HT-29 (cell line): Measurements from ENCODE around the gene TMEM63C. TPM values are rescaled to one million over a fixed set of nuclear protein-coding genes. Genes with fewer than 3 reads are reported as not detected.
"Not testable (repeated sequence)": the region's sequence is repeated elsewhere in the genome, so short reads cannot be mapped to it uniquely, and the experiment has no call there.

Experiments
- DNase-seq: peaks from one replicate; pipeline ENCODE4 v3.0.0-alpha.2; 2015; ENCODE audit warnings: low spot score
- total RNA-seq: library from RNA; depleted of rRNA; stranded (reverse); fragments of >200 nt; shearing (Covaris generic); gene quantifications from 2 replicates; pipeline ENCODE4 v1.2.3, GENCODE V29; 2014

TMEM63C gene
- total RNA-seq, 1 experiment from 2014 or later = 3.1 TPM

- DNase-seq = no peak
Observed at GRCh38 chr14:77155083-77155482, 26.5 kb upstream of the TMEM63C start.

GRCh38 chr14:77157740-77158139 is 23.9 kb upstream of the TMEM63C start:
- no peak for DNase-seq

- no peak for DNase-seq
Observed at GRCh38 chr14:77158175-77158881, 23.3 kb upstream of the TMEM63C start.

GRCh38 chr14:77158882-77159255 is 22.7 kb upstream of the TMEM63C start:
- no peak for DNase-seq

- DNase-seq = no peak
Observed at GRCh38 chr14:77161011-77161410, 20.6 kb upstream of the TMEM63C start.

GRCh38 chr14:77170045-77170444 is 11.6 kb upstream of the TMEM63C start:
- no peak for DNase-seq

- no peak for DNase-seq
Observed at GRCh38 chr14:77172916-77173315, 8.7 kb upstream of the TMEM63C start.

- not testable (repeated sequence) for DNase-seq
Observed at GRCh38 chr14:77173911-77174617, 7.5 kb upstream of the TMEM63C start.

- DNase-seq = no peak
Observed at GRCh38 chr14:77175843-77176242, 5.8 kb upstream of the TMEM63C start.

- no peak for DNase-seq
Observed at GRCh38 chr14:77177702-77178101, 3.9 kb upstream of the TMEM63C start.

GRCh38 chr14:77178656-77179055 is 2.9 kb upstream of the TMEM63C start:
- DNase-seq = no peak

GRCh38 chr14:77180726-77181602 is 634 bp upstream of the TMEM63C start:
- no peak for DNase-seq

GRCh38 chr14:77183896-77184295 is 2.3 kb downstream of the TMEM63C start:
- DNase-seq = no peak

GRCh38 chr14:77184396-77185092 is 2.9 kb downstream of the TMEM63C start:
- peak; percentile 10 for DNase-seq

- DNase-seq = no peak
Observed at GRCh38 chr14:77185093-77185465, 3.5 kb downstream of the TMEM63C start.

- no peak for DNase-seq
Observed at GRCh38 chr14:77186911-77187648, 5.5 kb downstream of the TMEM63C start.

GRCh38 chr14:77187649-77188012 is 6.0 kb downstream of the TMEM63C start:
- DNase-seq = no peak

- DNase-seq = no peak
Observed at GRCh38 chr14:77189479-77189878, 7.9 kb downstream of the TMEM63C start.

- no peak for DNase-seq
Observed at GRCh38 chr14:77190977-77191376, 9.4 kb downstream of the TMEM63C start.

- no peak for DNase-seq
Observed at GRCh38 chr14:77194706-77195105, 13.1 kb downstream of the TMEM63C start.

- no peak for DNase-seq
Observed at GRCh38 chr14:77195766-77196165, 14.2 kb downstream of the TMEM63C start.
